Endodermal cell (in vitro differentiated cells): ENCODE measurements around the gene FAM193A. TPM values are rescaled to one million over a fixed set of nuclear protein-coding genes. Genes with fewer than 3 reads are reported as not detected.

Source experiments
- DNase-seq: peaks from one replicate; pipeline ENCODE4 v3.0.0-alpha.2; 2017
- H3K27ac ChIP-seq: 2 replicates; pipeline ENCODE4 v1.5.1; 2013; ENCODE audit warnings: mild to moderate bottlenecking, low read depth, low read length, moderate library complexity
- H3K27me3 ChIP-seq: 2 replicates; pipeline ENCODE4 v1.6.1; 2013; ENCODE audit warnings: mild to moderate bottlenecking, low read length, moderate library complexity; ENCODE audit not compliant: insufficient read depth, control insufficient read depth, poor library complexity, severe bottlenecking
- H3K36me3 ChIP-seq: 2 replicates; pipeline ENCODE4 v1.7.0; 2013; ENCODE audit warnings: mild to moderate bottlenecking, low read length, moderate library complexity; ENCODE audit not compliant: control insufficient read depth, insufficient read depth
- H3K4me1 ChIP-seq: one replicate; pipeline ENCODE4 v1.7.0; 2013; ENCODE audit warnings: low read length; ENCODE audit not compliant: control insufficient read depth, insufficient read depth
- H3K4me3 ChIP-seq: 2 replicates; pipeline ENCODE4 v1.5.1; 2013; ENCODE audit warnings: mild to moderate bottlenecking, low read length, moderate library complexity
- H3K9ac ChIP-seq: 2 replicates; pipeline ENCODE4 v1.6.1; 2013; ENCODE audit warnings: mild to moderate bottlenecking, low read length, moderate library complexity; ENCODE audit not compliant: poor library complexity, severe bottlenecking; ENCODE audit errors: extremely low read depth
- H3K9me3 ChIP-seq: 2 replicates; pipeline ENCODE4 v1.6.1; 2013; ENCODE audit warnings: mild to moderate bottlenecking, low read length, moderate library complexity; ENCODE audit not compliant: control insufficient read depth
- H3K27ac Mint-ChIP-seq: 2 replicates; pipeline ENCODE4 v1.8.0; 2020; ENCODE audit warnings: mixed read lengths
- H3K27me3 Mint-ChIP-seq: 2 replicates; pipeline ENCODE4 v1.8.0; 2021; ENCODE audit warnings: mild to moderate bottlenecking, mixed read lengths; ENCODE audit not compliant: insufficient read depth
- H3K36me3 Mint-ChIP-seq: 2 replicates; pipeline ENCODE4 v1.8.0; 2020; ENCODE audit warnings: low read depth, mixed read lengths
- H3K4me1 Mint-ChIP-seq: 2 replicates; pipeline ENCODE4 v1.8.0; 2020; ENCODE audit warnings: mixed read lengths
- H3K4me3 Mint-ChIP-seq: 2 replicates; pipeline ENCODE4 v1.8.0; 2020; ENCODE audit warnings: mild to moderate bottlenecking, moderate library complexity, mixed read lengths
- H3K9me3 Mint-ChIP-seq: 2 replicates; pipeline ENCODE4 v1.8.0; 2020; ENCODE audit warnings: mild to moderate bottlenecking, mixed read lengths
- WGBS, 2 experiments: methylation state at CpG; one replicate each; pipeline versions ENCODE4 v1.1.5 to v1.1.7; 2013; ENCODE audit warnings: missing lambda C conversion rate in 2 of 2, mixed read lengths in 1 of 2; ENCODE audit not compliant: insufficient coverage in 1 of 2, insufficient read length in 1 of 2; 5-methylcytosine and 5-hydroxymethylcytosine counted together
- total RNA-seq, 2 donors: library from RNA; stranded (reverse); fragmentation: NEBNext Ultra II Directional in 1 of 2; extraction: Animal tissue kit (Norgen Biotek cat#: 25700) in 1 of 2; gene quantifications; 2 replicates in 1 of 2; 3 replicates in 1 of 2; pipeline ENCODE4 v1.2.1, GENCODE V29; 2021
- TF ChIP-seq, protein P1 (sequence below): fragments of 200-600 bp; sonication (generic); conservative IDR thresholded peaks from 2 replicates; pipeline ENCODE4 v1.5.0; 2021; ENCODE audit warnings: antibody characterized with exemption, mild to moderate bottlenecking

FAM193A gene
- total RNA-seq, 2 donors from 2014 or later = 32.1 to 39.0 TPM

DNA sequence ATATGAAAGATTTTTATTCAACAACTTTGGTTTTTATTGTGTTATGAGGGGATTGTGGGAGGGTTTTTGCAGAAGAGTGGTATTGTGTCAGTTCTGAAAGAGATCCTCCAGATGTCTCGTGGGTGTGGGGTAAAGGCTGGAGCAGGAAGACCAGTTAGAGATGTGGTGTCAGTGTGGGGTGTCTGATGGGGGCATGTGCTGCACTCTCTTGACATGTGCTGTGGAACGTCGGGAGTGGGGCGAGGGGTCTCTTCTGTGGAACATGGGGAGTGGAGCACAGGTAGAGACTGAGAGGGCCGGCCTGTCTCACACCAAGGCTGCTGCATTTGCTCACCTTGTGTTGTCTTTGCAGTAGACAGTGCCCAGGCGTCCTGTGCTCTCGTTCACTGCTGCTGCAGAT is 37.6 kb downstream of the FAM193A start:
- Mint-ChIP-seq H3K4me1 (peaks cover 35% of the 10 kb centered on the region), H3K36me3 (peaks cover 18% of the 10 kb centered on the region), H3K4me3 (no peak overlapping the region), H3K9me3 (peaks cover 2% of the 10 kb centered on the region), H3K27me3 (no peaks in the 10 kb centered on the region), H3K27ac (peak overlapping the region; percentile 86)
- TF ChIP-seq, protein P1, sequence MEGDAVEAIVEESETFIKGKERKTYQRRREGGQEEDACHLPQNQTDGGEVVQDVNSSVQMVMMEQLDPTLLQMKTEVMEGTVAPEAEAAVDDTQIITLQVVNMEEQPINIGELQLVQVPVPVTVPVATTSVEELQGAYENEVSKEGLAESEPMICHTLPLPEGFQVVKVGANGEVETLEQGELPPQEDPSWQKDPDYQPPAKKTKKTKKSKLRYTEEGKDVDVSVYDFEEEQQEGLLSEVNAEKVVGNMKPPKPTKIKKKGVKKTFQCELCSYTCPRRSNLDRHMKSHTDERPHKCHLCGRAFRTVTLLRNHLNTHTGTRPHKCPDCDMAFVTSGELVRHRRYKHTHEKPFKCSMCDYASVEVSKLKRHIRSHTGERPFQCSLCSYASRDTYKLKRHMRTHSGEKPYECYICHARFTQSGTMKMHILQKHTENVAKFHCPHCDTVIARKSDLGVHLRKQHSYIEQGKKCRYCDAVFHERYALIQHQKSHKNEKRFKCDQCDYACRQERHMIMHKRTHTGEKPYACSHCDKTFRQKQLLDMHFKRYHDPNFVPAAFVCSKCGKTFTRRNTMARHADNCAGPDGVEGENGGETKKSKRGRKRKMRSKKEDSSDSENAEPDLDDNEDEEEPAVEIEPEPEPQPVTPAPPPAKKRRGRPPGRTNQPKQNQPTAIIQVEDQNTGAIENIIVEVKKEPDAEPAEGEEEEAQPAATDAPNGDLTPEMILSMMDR = no peak
- WGBS, 2 experiments = 95% methylated on average over 7 of the region's 7 CpGs
- Histone ChIP-seq H3K4me1 (no peaks in the 10 kb centered on the region), H3K9me3 (no peaks in the 10 kb centered on the region), H3K36me3 (peaks cover 15% of the 10 kb centered on the region), H3K27ac (no peak overlapping the region), H3K4me3 (no peak overlapping the region), H3K27me3 (no peaks in the 10 kb centered on the region), H3K9ac (no peak overlapping the region)
- no peak for DNase-seq

DNA sequence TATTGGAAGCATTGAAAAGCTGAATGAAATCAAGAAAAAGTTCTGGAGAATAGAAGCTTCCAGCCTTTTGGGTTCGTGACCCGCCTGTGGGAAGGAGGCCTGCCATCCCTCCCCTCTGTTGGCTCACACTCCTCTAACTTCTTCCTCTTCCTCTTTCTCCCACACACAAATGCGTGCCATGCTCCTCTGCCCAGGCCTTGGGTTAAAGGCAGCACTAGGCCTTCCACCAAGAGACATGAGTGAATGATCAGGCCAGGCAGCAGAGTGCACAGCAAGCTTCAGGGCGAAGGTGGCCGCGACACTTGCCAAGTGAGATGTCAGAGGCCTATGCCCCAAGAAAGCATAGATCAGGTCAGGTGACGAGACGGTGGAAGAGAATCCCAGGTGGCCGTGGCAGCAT is 38.4 kb downstream of the FAM193A start:
- H3K9ac ChIP-seq = no peak overlapping the region
- TF ChIP-seq, protein P1 = no peak
- H3K36me3 Mint-ChIP-seq = peaks cover 22% of the 10 kb centered on the region
- no peak overlapping the region for H3K4me3 Mint-ChIP-seq
- H3K36me3 ChIP-seq = peaks cover 12% of the 10 kb centered on the region
- WGBS, 2 experiments = 92 to 99% methylated on average over 8 to 9 of the region's 9 CpGs
- H3K4me1 Mint-ChIP-seq = peaks cover 35% of the 10 kb centered on the region
- H3K27me3 ChIP-seq = no peaks in the 10 kb centered on the region
- H3K27ac Mint-ChIP-seq = peak overlapping the region; percentile 11
- H3K4me1 ChIP-seq = no peaks in the 10 kb centered on the region
- H3K9me3 ChIP-seq = peaks cover 8% of the 10 kb centered on the region
- no peak for DNase-seq
- H3K4me3 ChIP-seq = no peak overlapping the region
- peaks cover 6% of the 10 kb centered on the region for H3K9me3 Mint-ChIP-seq
- H3K27me3 Mint-ChIP-seq = no peaks in the 10 kb centered on the region
- no peak overlapping the region for H3K27ac ChIP-seq

DNA sequence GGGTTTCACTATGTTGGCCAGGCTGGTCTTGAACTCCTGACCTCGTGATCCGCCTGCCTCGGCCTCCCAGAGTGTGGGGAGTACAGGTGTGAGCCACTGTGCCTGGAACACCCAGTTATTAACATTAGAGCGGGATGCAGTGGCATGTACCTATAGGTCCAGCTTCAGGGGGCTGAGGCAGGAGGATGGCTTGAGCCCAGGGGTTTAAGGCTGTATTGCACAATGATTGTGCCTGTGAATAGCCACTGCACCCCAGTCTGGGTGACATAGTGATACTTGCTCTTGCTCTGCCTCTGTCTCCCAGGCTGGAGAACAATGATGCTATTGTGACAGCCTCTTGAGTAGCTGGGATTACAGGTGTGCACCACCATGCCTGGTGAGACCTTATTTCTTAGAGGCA is 39.8 kb downstream of the FAM193A start:
- H3K27me3 Mint-ChIP-seq = no peaks in the 10 kb centered on the region
- Histone ChIP-seq H3K27ac (no peak overlapping the region), H3K9me3 (peaks cover 18% of the 10 kb centered on the region), H3K4me1 (no peaks in the 10 kb centered on the region), H3K4me3 (no peak overlapping the region), H3K27me3 (no peaks in the 10 kb centered on the region), H3K36me3 (peaks cover 20% of the 10 kb centered on the region), H3K9ac (no peak overlapping the region)
- TF ChIP-seq, protein P1 = no peak
- H3K27ac Mint-ChIP-seq = no peak overlapping the region
- H3K4me3 Mint-ChIP-seq = no peak overlapping the region
- H3K4me1 Mint-ChIP-seq = peaks cover 22% of the 10 kb centered on the region
- WGBS, 2 experiments = 80 to 94% methylated on average over 1 to 4 of the region's 4 CpGs
- H3K36me3 Mint-ChIP-seq = peaks cover 32% of the 10 kb centered on the region
- peaks cover 14% of the 10 kb centered on the region for H3K9me3 Mint-ChIP-seq
- peak; percentile 32 for DNase-seq
